ENCODE data around the gene SLC6A7.

Gene SLC6A7

DNA sequence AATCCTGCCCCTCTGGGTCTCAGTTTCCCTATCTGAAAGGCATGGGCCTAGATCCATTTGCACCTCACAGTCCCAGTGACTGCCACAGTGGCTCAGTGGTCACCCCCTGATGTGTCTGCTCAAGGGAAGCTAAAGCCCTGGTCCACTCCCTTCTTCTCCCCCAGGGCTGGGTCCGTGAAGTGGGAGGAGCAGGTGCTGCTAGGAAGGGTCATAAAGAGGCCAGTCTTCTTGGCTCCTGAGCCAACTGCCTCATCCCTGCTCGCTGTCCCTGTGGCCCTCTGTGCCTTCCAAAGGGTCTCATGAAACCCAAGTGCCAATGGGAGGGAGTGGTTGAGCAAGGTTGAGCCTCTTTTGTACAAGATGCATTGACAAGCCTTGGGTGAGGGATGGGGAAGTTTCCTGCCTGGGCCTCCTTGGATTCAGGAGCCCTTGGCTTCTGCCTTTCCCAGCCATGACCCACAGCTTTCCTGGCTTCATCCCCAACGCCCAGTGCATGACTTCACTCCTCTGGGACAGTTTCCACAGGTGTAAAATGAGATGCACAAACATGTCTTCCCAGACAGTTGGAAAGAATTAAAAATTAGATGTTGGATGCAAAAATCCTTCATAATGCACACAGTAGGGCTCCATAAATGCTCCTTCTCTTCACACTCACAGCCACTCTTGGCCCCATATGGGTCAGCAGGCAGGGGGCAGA lies 1.6 kb upstream of the SLC6A7 start:
- Histone ChIP-seq H4K20me1 (ENCODE audit: control insufficient read depth, insufficient read depth, low read depth, low read length) (no peaks in the 10 kb centered on the region), H3K4me1 (ENCODE audit: control insufficient read depth, low read length) (no peaks in the 10 kb centered on the region), H3K4me2 (ENCODE audit: low read length) (no peak overlapping the region), H3K9me2 (replicated peaks; ENCODE audit: control insufficient read depth, low read length) (no peaks in the 10 kb centered on the region), H3K9me3 (ENCODE audit: control insufficient read depth, insufficient read depth, low read length) (no peaks in the 10 kb centered on the region), H3K36me3 (ENCODE audit: control insufficient read depth, low read length) (no peaks in the 10 kb centered on the region), H3F3A (ENCODE audit: control insufficient read depth, insufficient read depth) (no peaks in the 10 kb centered on the region), H3K79me2 (ENCODE audit: control insufficient read depth, low read length) (no peaks in the 10 kb centered on the region), H3K27me3 (ENCODE audit: control insufficient read depth, low read length) (peaks cover 16% of the 10 kb centered on the region), H3K27ac (ENCODE audit: low read depth, low read length) (no peak overlapping the region), H3K4me3 (ENCODE audit: low read length) (no peak overlapping the region)
- TF ChIP-seq, protein P1, sequence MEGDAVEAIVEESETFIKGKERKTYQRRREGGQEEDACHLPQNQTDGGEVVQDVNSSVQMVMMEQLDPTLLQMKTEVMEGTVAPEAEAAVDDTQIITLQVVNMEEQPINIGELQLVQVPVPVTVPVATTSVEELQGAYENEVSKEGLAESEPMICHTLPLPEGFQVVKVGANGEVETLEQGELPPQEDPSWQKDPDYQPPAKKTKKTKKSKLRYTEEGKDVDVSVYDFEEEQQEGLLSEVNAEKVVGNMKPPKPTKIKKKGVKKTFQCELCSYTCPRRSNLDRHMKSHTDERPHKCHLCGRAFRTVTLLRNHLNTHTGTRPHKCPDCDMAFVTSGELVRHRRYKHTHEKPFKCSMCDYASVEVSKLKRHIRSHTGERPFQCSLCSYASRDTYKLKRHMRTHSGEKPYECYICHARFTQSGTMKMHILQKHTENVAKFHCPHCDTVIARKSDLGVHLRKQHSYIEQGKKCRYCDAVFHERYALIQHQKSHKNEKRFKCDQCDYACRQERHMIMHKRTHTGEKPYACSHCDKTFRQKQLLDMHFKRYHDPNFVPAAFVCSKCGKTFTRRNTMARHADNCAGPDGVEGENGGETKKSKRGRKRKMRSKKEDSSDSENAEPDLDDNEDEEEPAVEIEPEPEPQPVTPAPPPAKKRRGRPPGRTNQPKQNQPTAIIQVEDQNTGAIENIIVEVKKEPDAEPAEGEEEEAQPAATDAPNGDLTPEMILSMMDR (IDR thresholded peaks at IDR 0.05; ENCODE audit: low read depth, low read length, poor library complexity, severe bottlenecking): no peak
- TF ChIP-seq EZH2phosphoT487 (IDR thresholded peaks at IDR 0.05; ENCODE audit: borderline replicate concordance, low read length): no peak

DNA sequence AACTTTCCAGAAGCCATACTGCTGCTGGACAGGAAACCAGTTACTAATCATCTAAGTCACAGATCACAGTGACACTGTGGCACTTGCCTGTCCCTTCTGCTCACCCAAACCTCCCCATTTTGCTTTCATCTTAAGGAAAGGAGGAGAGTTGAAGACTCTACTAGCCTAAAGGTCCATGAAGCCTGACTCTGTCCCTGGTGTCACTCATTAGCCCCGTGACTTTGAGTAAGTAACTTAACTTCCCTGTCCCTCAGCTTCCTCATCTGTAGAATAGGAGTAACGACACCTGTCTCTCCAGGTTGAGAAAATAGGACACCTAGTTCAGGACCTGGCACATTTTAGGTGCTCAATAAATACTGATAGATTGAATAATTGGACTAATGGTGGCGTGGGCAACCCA lies 536 bp upstream of the SLC6A7 start:
- Histone ChIP-seq H4K20me1 (ENCODE audit: control insufficient read depth, insufficient read depth, low read depth, low read length) (no peaks in the 10 kb centered on the region), H3K36me3 (ENCODE audit: control insufficient read depth, low read length) (no peaks in the 10 kb centered on the region), H3K9me2 (replicated peaks; ENCODE audit: control insufficient read depth, low read length) (no peaks in the 10 kb centered on the region), H3K9me3 (ENCODE audit: control insufficient read depth, insufficient read depth, low read length) (no peaks in the 10 kb centered on the region), H3F3A (ENCODE audit: control insufficient read depth, insufficient read depth) (no peaks in the 10 kb centered on the region), H3K4me3 (ENCODE audit: low read length) (no peak overlapping the region), H3K79me2 (ENCODE audit: control insufficient read depth, low read length) (no peaks in the 10 kb centered on the region), H3K27ac (ENCODE audit: low read depth, low read length) (no peak overlapping the region), H3K4me1 (ENCODE audit: control insufficient read depth, low read length) (no peaks in the 10 kb centered on the region), H3K27me3 (ENCODE audit: control insufficient read depth, low read length) (peaks cover 16% of the 10 kb centered on the region), H3K4me2 (ENCODE audit: low read length) (no peak overlapping the region)
- no peak for TF ChIP-seq EZH2phosphoT487 (IDR thresholded peaks at IDR 0.05; ENCODE audit: borderline replicate concordance, low read length)
- TF ChIP-seq, protein P1 (IDR thresholded peaks at IDR 0.05; ENCODE audit: low read depth, low read length, poor library complexity, severe bottlenecking): no peak

DNA sequence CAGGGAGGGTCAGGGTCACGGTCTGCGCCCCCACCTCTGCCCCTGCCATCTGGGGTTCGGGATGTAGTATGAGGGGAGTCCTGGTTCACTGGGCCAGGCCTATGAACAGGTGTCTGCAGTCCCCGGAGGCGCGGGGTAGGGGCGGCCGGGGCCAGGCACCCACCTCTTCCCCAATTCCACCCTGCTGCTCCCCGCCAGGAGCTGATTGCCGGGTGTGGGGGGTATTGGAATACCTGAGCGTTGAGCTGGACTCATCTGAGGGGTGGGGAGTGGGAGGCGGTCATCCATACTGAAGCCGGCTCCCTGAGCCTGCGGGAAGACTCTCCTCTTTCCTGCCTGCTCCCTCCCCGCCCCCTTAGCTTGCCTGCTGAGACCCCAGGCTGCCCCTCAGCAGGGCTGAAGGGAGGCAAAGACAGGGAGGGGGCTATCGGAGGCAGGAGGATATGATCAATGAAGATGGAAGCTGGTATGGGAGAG lies 679 bp downstream of the SLC6A7 start:
- H3F3A ChIP-seq (ENCODE audit: control insufficient read depth, insufficient read depth): no peaks in the 10 kb centered on the region
- no peaks in the 10 kb centered on the region for H3K9me2 ChIP-seq (replicated peaks; ENCODE audit: control insufficient read depth, low read length)
- TF ChIP-seq, protein P1 (IDR thresholded peaks at IDR 0.05; ENCODE audit: low read depth, low read length, poor library complexity, severe bottlenecking): no peak
- no peak for TF ChIP-seq EZH2phosphoT487 (IDR thresholded peaks at IDR 0.05; ENCODE audit: borderline replicate concordance, low read length)
- H4K20me1 ChIP-seq (ENCODE audit: control insufficient read depth, insufficient read depth, low read depth, low read length): no peaks in the 10 kb centered on the region
- no peak overlapping the region for H3K27ac ChIP-seq (ENCODE audit: low read depth, low read length)
- H3K9me3 ChIP-seq (ENCODE audit: control insufficient read depth, insufficient read depth, low read length): no peaks in the 10 kb centered on the region
- H3K4me3 ChIP-seq (ENCODE audit: low read length): no peak overlapping the region
- H3K4me2 ChIP-seq (ENCODE audit: low read length): no peak overlapping the region
- H3K4me1 ChIP-seq (ENCODE audit: control insufficient read depth, low read length): no peaks in the 10 kb centered on the region
- peaks cover 16% of the 10 kb centered on the region for H3K27me3 ChIP-seq (ENCODE audit: control insufficient read depth, low read length)
- no peaks in the 10 kb centered on the region for H3K36me3 ChIP-seq (ENCODE audit: control insufficient read depth, low read length)
- H3K79me2 ChIP-seq (ENCODE audit: control insufficient read depth, low read length): no peaks in the 10 kb centered on the region

Data from DOHH2 (cell line).